ENCODE data around the gene MAN2B2.

The MAN2B2 gene

GRCh38 chr4:6589444-6589843 lies 14.5 kb downstream of the MAN2B2 start:
- ChIA-PET CTCF (interaction anchor here (0.6 kb wide), 1 partner anchor 258 kb away, joined by 4 read pairs; no protein-coding TSS in a partner anchor), POLR2A (interaction anchor here (0.9 to 2.0 kb wide), 3 partner anchors 15 to 84 kb away, joined by 3 to 7 read pairs (median 3); partner anchors contain the start of genes MAN2B2 and MRFAP1)
- no peak for TF ChIP-seq ELF4 (IDR thresholded peaks at IDR 0.05)
- TF ChIP-seq FOXM1 (IDR thresholded peaks at IDR 0.05; ENCODE audit: borderline replicate concordance): no peak
- TF ChIP-seq BHLHE40 (IDR thresholded peaks at IDR 0.05; ENCODE audit: borderline replicate concordance): no peak
- no peak for TF ChIP-seq SUZ12 (IDR thresholded peaks at IDR 0.05)
- no peak for TF ChIP-seq TARDBP (IDR thresholded peaks at IDR 0.05)
- no peak for TF ChIP-seq CTBP1 (IDR thresholded peaks at IDR 0.05; ENCODE audit: borderline replicate concordance)
- no peak for TF ChIP-seq SP1 (IDR thresholded peaks at IDR 0.05)
- no peak for TF ChIP-seq ZNF384 (IDR thresholded peaks at IDR 0.05)
- no peak for TF ChIP-seq PKNOX1 (IDR thresholded peaks at IDR 0.05)
- TF ChIP-seq L3MBTL2 (conservative IDR thresholded peaks at IDR 0.05): no peak
- no peak for TF ChIP-seq HDGF (IDR thresholded peaks at IDR 0.05; ENCODE audit: borderline replicate concordance)
- TF ChIP-seq FOXK2 (IDR thresholded peaks at IDR 0.05): no peak
- TF ChIP-seq FOXA1 (IDR thresholded peaks at IDR 0.05): no peak
- TF ChIP-seq ARNT (IDR thresholded peaks at IDR 0.05): no peak
- TF ChIP-seq NFRKB (IDR thresholded peaks at IDR 0.05): no peak
- no peak for TF ChIP-seq LEF1 (IDR thresholded peaks at IDR 0.05; ENCODE audit: borderline replicate concordance)
- no peak for DNase-seq (ENCODE audit: extremely low spot score)

GRCh38 chr4:6591313-6591712 lies 16.3 kb downstream of the MAN2B2 start:
- CTCF ChIA-PET: no interaction called here
- POLR2A ChIA-PET: interaction anchor here (1.1 to 1.9 kb wide), 4 partner anchors 33 to 84 kb away, joined by 3 to 4 read pairs (median 3); a partner anchor contains a TSS
- no peak for DNase-seq (ENCODE audit: extremely low spot score)
- TF ChIP-seq FOXK2 (IDR thresholded peaks at IDR 0.05) (no peak), CTBP1 (IDR thresholded peaks at IDR 0.05; ENCODE audit: borderline replicate concordance) (no peak), ZNF384 (IDR thresholded peaks at IDR 0.05) (no peak), BHLHE40 (IDR thresholded peaks at IDR 0.05; ENCODE audit: borderline replicate concordance) (no peak), FOXM1 (IDR thresholded peaks at IDR 0.05; ENCODE audit: borderline replicate concordance) (no peak), NFRKB (IDR thresholded peaks at IDR 0.05) (no peak), SP1 (IDR thresholded peaks at IDR 0.05) (no peak), L3MBTL2 (conservative IDR thresholded peaks at IDR 0.05) (no peak), TARDBP (IDR thresholded peaks at IDR 0.05) (no peak), ELF4 (IDR thresholded peaks at IDR 0.05) (no peak), ARNT (IDR thresholded peaks at IDR 0.05) (no peak), HDGF (IDR thresholded peaks at IDR 0.05; ENCODE audit: borderline replicate concordance) (no peak), LEF1 (IDR thresholded peaks at IDR 0.05; ENCODE audit: borderline replicate concordance) (no peak), SUZ12 (IDR thresholded peaks at IDR 0.05) (no peak)

GRCh38 chr4:6591781-6592180 lies 16.8 kb downstream of the MAN2B2 start:
- POLR2A ChIA-PET: interaction anchor here (1.1 to 1.9 kb wide), 5 partner anchors 32 to 83 kb away, joined by 3 to 4 read pairs (median 3); partner anchors contain the start of gene MRFAP1
- no peak for TF ChIP-seq ELF4 (IDR thresholded peaks at IDR 0.05)
- TF ChIP-seq BHLHE40 (IDR thresholded peaks at IDR 0.05; ENCODE audit: borderline replicate concordance): no peak
- no peak for TF ChIP-seq PKNOX1 (IDR thresholded peaks at IDR 0.05)
- TF ChIP-seq ZNF384 (IDR thresholded peaks at IDR 0.05): no peak
- no peak for TF ChIP-seq SP1 (IDR thresholded peaks at IDR 0.05)
- no peak for TF ChIP-seq FOXM1 (IDR thresholded peaks at IDR 0.05; ENCODE audit: borderline replicate concordance)
- TF ChIP-seq TARDBP (IDR thresholded peaks at IDR 0.05): no peak
- no peak for TF ChIP-seq HDGF (IDR thresholded peaks at IDR 0.05; ENCODE audit: borderline replicate concordance)
- no peak for TF ChIP-seq LEF1 (IDR thresholded peaks at IDR 0.05; ENCODE audit: borderline replicate concordance)
- TF ChIP-seq SUZ12 (IDR thresholded peaks at IDR 0.05): no peak
- no peak for TF ChIP-seq FOXK2 (IDR thresholded peaks at IDR 0.05)
- no peak for TF ChIP-seq CTBP1 (IDR thresholded peaks at IDR 0.05; ENCODE audit: borderline replicate concordance)
- no peak for TF ChIP-seq ARNT (IDR thresholded peaks at IDR 0.05)
- TF ChIP-seq NFRKB (IDR thresholded peaks at IDR 0.05): no peak
- no peak for TF ChIP-seq L3MBTL2 (conservative IDR thresholded peaks at IDR 0.05)
- no peak for TF ChIP-seq FOXA1 (IDR thresholded peaks at IDR 0.05)
- CTCF ChIA-PET: interaction anchor here (1.0 kb wide), 1 partner anchor 98 kb away, joined by 3 read pairs; no protein-coding TSS in a partner anchor
- peak; percentile 39 for DNase-seq (ENCODE audit: extremely low spot score)

- DNase-seq (ENCODE audit: extremely low spot score): no peak
- ChIA-PET CTCF (interaction anchor here (0.9 kb wide), 1 partner anchor 33 kb away, joined by 3 read pairs; no protein-coding TSS in a partner anchor), POLR2A (interaction anchor here (1.1 to 1.4 kb wide), 3 partner anchors 31 to 81 kb away, joined by 3 to 4 read pairs (median 4); partner anchors contain the start of gene MRFAP1)
- TF ChIP-seq LEF1 (IDR thresholded peaks at IDR 0.05; ENCODE audit: borderline replicate concordance): no peak
Measured at GRCh38 chr4:6592804-6593563, 18.0 kb downstream of the MAN2B2 start.

- POLR2A ChIA-PET: interaction anchor here (1.1 kb wide), 1 partner anchor 79 kb away, joined by 4 read pairs; a partner anchor contains a TSS
- no peak for DNase-seq (ENCODE audit: extremely low spot score)
- CTCF ChIA-PET: no interaction called here
- TF ChIP-seq FOXA1 (IDR thresholded peaks at IDR 0.05) (no peak), TARDBP (IDR thresholded peaks at IDR 0.05) (no peak), FOXK2 (IDR thresholded peaks at IDR 0.05) (no peak), PKNOX1 (IDR thresholded peaks at IDR 0.05) (no peak), SUZ12 (IDR thresholded peaks at IDR 0.05) (no peak), L3MBTL2 (conservative IDR thresholded peaks at IDR 0.05) (no peak), ARNT (IDR thresholded peaks at IDR 0.05) (no peak), BHLHE40 (IDR thresholded peaks at IDR 0.05; ENCODE audit: borderline replicate concordance) (no peak)
Measured at GRCh38 chr4:6594341-6594740, 19.4 kb downstream of the MAN2B2 start.
